Endothelial cell of umbilical vein (primary cell): ENCODE measurements around the gene GUF1. TPM values are rescaled to one million over a fixed set of nuclear protein-coding genes. Genes with fewer than 3 reads are reported as not detected.
"Not testable (repeated sequence)": the region's sequence is repeated elsewhere in the genome, so short reads cannot be mapped to it uniquely, and the experiment has no call there.

Experiments
- BruUV-seq: library from RNA; stranded (reverse); fragments of 400-500 nt; replicated peaks from 2 replicates; lab custom pipeline; 2021; lab: Mats Ljungman, UMichigan
- CTCF ChIA-PET: fragments of 300-600, 350-600 bp; sonication (Branson Sonifier 250); formaldehyde crosslinking; loops from one replicate; lab custom pipeline; 2021; ENCODE audit warnings: antibody characterized with exemption, inconsistent platforms; lab: Charles Lee
- POLR2A ChIA-PET: fragments of 300-600, 350-600 bp; sonication (Branson Sonifier 250); formaldehyde crosslinking; loops from one replicate; lab custom pipeline; 2021; ENCODE audit warnings: antibody characterized with exemption, inconsistent platforms; lab: Charles Lee
- DNase-seq: peaks from one replicate; pipeline ENCODE4 v3.0.0-alpha.2; 2011; ENCODE audit warnings: low read depth, low spot score
- FAIRE-seq: peaks from 2 replicates; lab custom pipeline; 2011; peaks lifted over from hg19 to GRCh38; lab: Jason Lieb, UNC
- H2AFZ ChIP-seq: 2 replicates; pipeline ENCODE4 v1.6.0; 2012; ENCODE audit warnings: low read depth, low read length, control low read depth, inconsistent platforms
- H3K27ac ChIP-seq: 2 replicates; pipeline ENCODE4 v1.5.1; 2011; ENCODE audit warnings: low read depth, mild to moderate bottlenecking, control low read depth, low read length, moderate library complexity; ENCODE audit not compliant: insufficient read depth
- H3K27me3 ChIP-seq, 2 experiments: 2 replicates each; pipeline versions ENCODE4 v1.6.0 to v1.6.1; 2011; ENCODE audit warnings: low read length in 2 of 2, mixed read lengths in 1 of 2; ENCODE audit not compliant: control insufficient read depth in 2 of 2, insufficient read depth in 2 of 2
- H3K36me3 ChIP-seq, 2 experiments: 2 replicates in 1 of 2; 3 replicates in 1 of 2; pipeline ENCODE4 v1.5.1; 2011; ENCODE audit warnings: low read length in 2 of 2, mild to moderate bottlenecking in 1 of 2, moderate library complexity in 1 of 2; ENCODE audit not compliant: control insufficient read depth in 2 of 2, insufficient read depth in 2 of 2; ENCODE audit errors: extremely low read depth in 1 of 2
- H3K4me1 ChIP-seq: 3 replicates; pipeline ENCODE4 v1.5.1; 2011; ENCODE audit warnings: mild to moderate bottlenecking, low read length; ENCODE audit not compliant: control insufficient read depth, insufficient read depth; ENCODE audit errors: extremely low read depth
- H3K4me2 ChIP-seq: 2 replicates; pipeline ENCODE4 v1.6.1; 2011; ENCODE audit warnings: low read length, control low read depth, mixed read lengths; ENCODE audit not compliant: insufficient read depth
- H3K4me3 ChIP-seq, 3 experiments: fragments of 200-600 bp in 1 of 3; sonication (generic), shearing (Covaris generic) in 1 of 3; replicated peaks in 1 of 3; 2 replicates each; pipeline ENCODE4 v1.5.1; 2011 to 2016; ENCODE audit warnings: control low read depth in 3 of 3, low read length in 3 of 3, mild to moderate bottlenecking in 2 of 3, inconsistent platforms in 1 of 3, low read depth in 1 of 3, moderate library complexity in 1 of 3; ENCODE audit not compliant: insufficient read depth in 1 of 3
- H3K79me2 ChIP-seq: 2 replicates; pipeline ENCODE4 v1.6.0; 2012; ENCODE audit warnings: low read length, inconsistent platforms; ENCODE audit not compliant: control insufficient read depth, insufficient read depth
- H3K9ac ChIP-seq: replicated peaks from 2 replicates; pipeline ENCODE3; 2011; ENCODE audit warnings: low read length, control low read depth; ENCODE audit not compliant: insufficient read depth; ENCODE audit errors: extremely low read depth
- H3K9me1 ChIP-seq: replicated peaks from 3 replicates; pipeline ENCODE4 v1.6.0; 2011; ENCODE audit warnings: mild to moderate bottlenecking, low read length; ENCODE audit not compliant: control insufficient read depth, insufficient read depth; ENCODE audit errors: extremely low read depth
- H3K9me3 ChIP-seq: replicated peaks from 2 replicates; pipeline ENCODE4 v1.5.1; 2012; ENCODE audit warnings: low read length, inconsistent platforms; ENCODE audit not compliant: control insufficient read depth, insufficient read depth
- H4K20me1 ChIP-seq: replicated peaks from 2 replicates; pipeline ENCODE3; 2011; ENCODE audit warnings: mild to moderate bottlenecking, low read length; ENCODE audit not compliant: control insufficient read depth, insufficient read depth; ENCODE audit errors: extremely low read depth
- EZH2 ChIP-seq: IDR thresholded peaks from 2 replicates; pipeline ENCODE4 v1.6.1; 2012; ENCODE audit warnings: borderline replicate concordance, low read depth, mild to moderate bottlenecking, moderate library complexity, low read length, inconsistent platforms; ENCODE audit not compliant: severe bottlenecking
- FOS ChIP-seq: IDR thresholded peaks from 2 replicates; pipeline ENCODE4 v1.6.1; 2011; ENCODE audit warnings: mild to moderate bottlenecking, low read length, moderate library complexity, borderline replicate concordance; ENCODE audit not compliant: insufficient read depth
- GATA2 ChIP-seq: IDR thresholded peaks from 2 replicates; pipeline ENCODE4 v1.7.0; 2011; ENCODE audit warnings: low read depth, mild to moderate bottlenecking, moderate library complexity, mixed read lengths, low read length; ENCODE audit not compliant: insufficient read length, insufficient read depth
- JUN ChIP-seq: IDR thresholded peaks from 2 replicates; pipeline ENCODE4 v1.6.1; 2011; ENCODE audit warnings: borderline replicate concordance, low read depth; ENCODE audit not compliant: insufficient read length, insufficient read depth
- MYC ChIP-seq: IDR thresholded peaks from one replicate; pipeline ENCODE4 v1.6.1; 2011; ENCODE audit warnings: mild to moderate bottlenecking, low read depth, low read length
- POLR2A ChIP-seq: IDR thresholded peaks from 2 replicates; pipeline ENCODE4 v1.6.1; 2012; ENCODE audit warnings: low read depth, mild to moderate bottlenecking, control low read depth, low read length
- POLR2AphosphoS5 ChIP-seq: IDR thresholded peaks from 2 replicates; pipeline ENCODE4 v1.6.1; 2012; ENCODE audit warnings: low read depth, mild to moderate bottlenecking, control low read depth, low read length, moderate library complexity; ENCODE audit not compliant: insufficient read depth
- dilution Hi-C: fragments of 300-500 bp; cut with MboI; formaldehyde crosslinking; loops from one replicate; pipeline ENCODE4 v1.15.0; 2019; ENCODE audit warnings: low sequenced_read_pairs; ENCODE audit not compliant: extremely low pct_ligation_motif_present
- intact Hi-C: fragments of 100-400 bp; cut with micrococcal nuclease; formaldehyde crosslinking; loops from one replicate; pipeline ENCODE4 v1.10.0; 2022
- polyA plus RNA-seq, 4 experiments: library from polyadenylated mRNA; depleted of rRNA in 3 of 4; stranded (reverse) in 3 of 4; unstranded in 1 of 4; fragments of >200 nt; gene quantifications; 2 replicates each; pipeline versions ENCODE4 v1.2.1 to v1.2.3, GENCODE V29; 2011 to 2012; ENCODE audit warnings: missing spikeins in 1 of 4
- total RNA-seq: library from RNA; stranded (reverse); gene quantifications from 2 replicates; pipeline ENCODE4 v1.2.3, GENCODE V29; 2021
- TF ChIP-seq, protein P1 (sequence below): IDR thresholded peaks from 2 replicates; pipeline ENCODE4 v1.6.1; 2011; ENCODE audit not compliant: insufficient read depth, insufficient read length

Gene GUF1
- total and polyA plus RNA-seq, 2 donors (not counting 3 experiments of a cell fraction or from before 2014, with no cell fraction given) = 5.4 to 19.9 TPM

DNA sequence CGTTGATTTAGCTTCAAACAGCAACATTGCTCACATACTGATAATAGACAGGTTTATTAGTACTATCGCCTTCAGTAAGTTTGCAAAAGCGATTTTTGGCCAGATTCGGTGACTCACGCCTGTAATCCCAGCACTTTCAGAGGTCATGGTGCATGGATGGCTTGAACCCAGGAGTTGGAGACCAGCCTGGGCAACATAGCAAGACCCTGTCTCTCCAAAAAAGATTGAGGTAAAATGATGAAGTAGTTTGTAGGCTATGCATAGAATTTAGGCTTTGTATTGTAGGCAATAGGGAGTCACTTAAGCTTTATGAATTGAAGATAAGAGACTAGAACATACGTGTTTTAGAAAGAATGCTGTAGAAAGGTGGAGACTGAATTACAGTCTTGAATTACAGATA lies 49.3 kb downstream of the GUF1 start:
- peaks cover 15% of the 10 kb centered on the region for H3K4me1 ChIP-seq
- ChIA-PET CTCF (no interaction called here), POLR2A (no interaction called here)
- dilution Hi-C loops = no loop called here
- no peaks in the 10 kb centered on the region for H3K36me3 ChIP-seq
- H2AFZ ChIP-seq = no peak overlapping the region
- no peaks in the 10 kb centered on the region for H4K20me1 ChIP-seq
- H3K27ac ChIP-seq = no peak overlapping the region
- H3K4me2 ChIP-seq = no peak overlapping the region
- BruUV-seq = no TSS peak
- no peak for FAIRE-seq
- peaks cover 23% of the 10 kb centered on the region for H3K79me2 ChIP-seq
- intact Hi-C loops = loop anchor here (10.0 kb wide), 1 partner anchor 283 kb away; the partner anchor contains the start of gene KCTD8
- H3K27me3 ChIP-seq = no peaks in the 10 kb centered on the region
- TF ChIP-seq, protein P1, sequence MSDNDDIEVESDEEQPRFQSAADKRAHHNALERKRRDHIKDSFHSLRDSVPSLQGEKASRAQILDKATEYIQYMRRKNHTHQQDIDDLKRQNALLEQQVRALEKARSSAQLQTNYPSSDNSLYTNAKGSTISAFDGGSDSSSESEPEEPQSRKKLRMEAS = no peak
- TF ChIP-seq GATA2 (no peak), JUN (no peak), FOS (no peak), POLR2A (no peak), EZH2 (no peak), POLR2AphosphoS5 (no peak), MYC (no peak)
- no peak overlapping the region for H3K4me3 ChIP-seq
- H3K9me3 ChIP-seq = no peaks in the 10 kb centered on the region
- H3K9me1 ChIP-seq = no peaks in the 10 kb centered on the region
- DNase-seq = no peak
- H3K9ac ChIP-seq = no peak overlapping the region

DNA sequence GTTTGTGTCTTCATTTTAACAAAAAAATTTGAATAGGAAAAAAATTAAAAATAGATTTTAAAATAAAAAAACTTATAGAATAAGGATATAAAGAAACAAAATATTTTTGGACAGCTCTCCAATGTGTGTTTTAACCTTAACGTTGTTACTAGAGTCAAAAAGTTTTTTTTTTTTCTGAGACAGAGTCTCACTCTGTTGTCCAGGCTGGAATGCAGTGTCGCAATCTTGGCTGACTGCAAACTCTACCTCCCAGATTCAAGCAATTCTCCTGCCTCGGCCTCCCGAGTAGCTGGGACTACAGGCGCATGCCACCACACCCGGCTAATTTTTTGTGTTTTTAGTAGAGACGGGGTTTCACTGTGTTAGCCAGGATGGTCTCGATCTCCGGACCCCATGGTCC lies 50.5 kb downstream of the GUF1 start:
- POLR2A ChIA-PET, H4K20me1 ChIP-seq, FAIRE-seq, CTCF ChIA-PET, H3K9ac ChIP-seq, H2AFZ ChIP-seq, BruUV-seq, H3K27ac ChIP-seq, H3K4me2 ChIP-seq, DNase-seq, H3K27me3 ChIP-seq, H3K9me1 ChIP-seq, H3K36me3 ChIP-seq, H3K4me3 ChIP-seq, H3K9me3 ChIP-seq, dilution Hi-C loops: not testable (repeated sequence)
- H3K4me1 ChIP-seq = peaks cover 15% of the 10 kb centered on the region
- intact Hi-C loops = loop anchor here (10.0 kb wide), 1 partner anchor 284 kb away; the partner anchor contains the start of gene KCTD8
- H3K79me2 ChIP-seq = peaks cover 20% of the 10 kb centered on the region
